K562 (cell line): Measurements from ENCODE around the gene BDH1. TPM values are rescaled to one million over a fixed set of nuclear protein-coding genes. Genes with fewer than 3 reads are reported as not detected.

Experiments used
- CBX8 ChIP-seq: fragments of 200-600 bp; sonication (generic); IDR thresholded peaks from 2 replicates; pipeline ENCODE4 v1.6.1; 2012; ENCODE audit warnings: borderline replicate concordance, mixed run types, low read depth, mild to moderate bottlenecking, moderate library complexity, mixed read lengths, low read length, control low read depth, inconsistent platforms; ENCODE audit not compliant: poor library complexity, severe bottlenecking; ENCODE audit errors: extremely low read depth
- MCM2 ChIP-seq: fragments of 450-650 bp; IDR thresholded peaks from 2 replicates; pipeline ENCODE4 v1.6.1; 2017; ENCODE audit warnings: low read depth, mild to moderate bottlenecking
- MCM7 ChIP-seq, 2 experiments: fragments of 450-650 bp; IDR thresholded peaks; 2 replicates each; pipeline ENCODE4 v1.6.1; 2016 to 2018
- NONO ChIP-seq, 2 experiments: fragments of 200-400 bp in 1 of 2; fragments of 450-650 bp in 1 of 2; formaldehyde crosslinking in 1 of 2; IDR thresholded peaks; 2 replicates each; pipeline ENCODE4 v1.6.1; 2017; ENCODE audit warnings: low read depth in 2 of 2, mild to moderate bottlenecking in 2 of 2, moderate library complexity in 2 of 2, low read length in 1 of 2
- POLR2H ChIP-seq: IDR thresholded peaks from 2 replicates; pipeline ENCODE4 v1.6.1; 2016; ENCODE audit warnings: missing genetic modification characterization, low read depth, mild to moderate bottlenecking, control low read depth, missing compliant biosample characterization, moderate library complexity
- RAD21 ChIP-seq, 2 experiments: fragments of 250-450 bp in 1 of 2; fragments of 450-650 bp in 1 of 2; sonication (Bioruptor Pico) in 1 of 2; formaldehyde crosslinking in 1 of 2; IDR thresholded peaks in 1 of 2; conservative IDR thresholded peaks in 1 of 2; 2 replicates each; pipeline versions ENCODE4 v1.4.0 to v1.8.0; 2020 to 2022; ENCODE audit warnings: mild to moderate bottlenecking in 2 of 2, moderate library complexity in 1 of 2
- SAFB ChIP-seq: fragments of 200-400 bp; formaldehyde crosslinking; IDR thresholded peaks from 2 replicates; pipeline ENCODE4 v1.6.1; 2017; ENCODE audit warnings: low read depth, low read length, borderline replicate concordance
- TCF7L2 ChIP-seq: fragments of 150-350 bp; IDR thresholded peaks from 2 replicates; pipeline ENCODE4 v1.6.1; 2016; ENCODE audit warnings: low read depth, mild to moderate bottlenecking, low read length, moderate library complexity
- polyA plus RNA-seq, 8 experiments: library from polyadenylated mRNA; depleted of rRNA in 4 of 8; stranded (reverse) in 5 of 8; unstranded in 3 of 8; fragments of >200 nt; fragmentation: Nextera tagmentation in 2 of 8; fragmentation: Illumina TruSeq in 1 of 8; extraction: Ambion mirVana in 2 of 8; extraction: Trizol in 1 of 8; gene quantifications; 2 replicates each; pipeline versions ENCODE4 v1.2.1 to v1.2.3, GENCODE V29; 2011 to 2014; ENCODE audit warnings: inconsistent platforms in 1 of 8, missing spikeins in 1 of 8
- total RNA-seq, 7 experiments: library from RNA; depleted of rRNA in 6 of 7; stranded (reverse); fragments of >200 nt in 6 of 7; fragmentation: Illumina TruSeq in 2 of 7; extraction: Trizol in 2 of 7; gene quantifications; 2 replicates each; pipeline versions ENCODE4 v1.2.1 to v1.2.3, GENCODE V29; 2011 to 2021; ENCODE audit warnings: low replicate concordance in 1 of 7
- TF ChIP-seq, protein P1 (sequence below): fragments of 250-450 bp; sonication (Bioruptor Pico); IDR thresholded peaks from 2 replicates; pipeline ENCODE4 v1.5.0; 2021; ENCODE audit warnings: mild to moderate bottlenecking, moderate library complexity

Gene BDH1
- total and polyA plus RNA-seq, 9 of the 15 experiments (the other 6 are each of a cell fraction or from before 2014, with no cell fraction given): 0.07 to 0.89 (median 0.12) TPM; not detected in 3

DNA sequence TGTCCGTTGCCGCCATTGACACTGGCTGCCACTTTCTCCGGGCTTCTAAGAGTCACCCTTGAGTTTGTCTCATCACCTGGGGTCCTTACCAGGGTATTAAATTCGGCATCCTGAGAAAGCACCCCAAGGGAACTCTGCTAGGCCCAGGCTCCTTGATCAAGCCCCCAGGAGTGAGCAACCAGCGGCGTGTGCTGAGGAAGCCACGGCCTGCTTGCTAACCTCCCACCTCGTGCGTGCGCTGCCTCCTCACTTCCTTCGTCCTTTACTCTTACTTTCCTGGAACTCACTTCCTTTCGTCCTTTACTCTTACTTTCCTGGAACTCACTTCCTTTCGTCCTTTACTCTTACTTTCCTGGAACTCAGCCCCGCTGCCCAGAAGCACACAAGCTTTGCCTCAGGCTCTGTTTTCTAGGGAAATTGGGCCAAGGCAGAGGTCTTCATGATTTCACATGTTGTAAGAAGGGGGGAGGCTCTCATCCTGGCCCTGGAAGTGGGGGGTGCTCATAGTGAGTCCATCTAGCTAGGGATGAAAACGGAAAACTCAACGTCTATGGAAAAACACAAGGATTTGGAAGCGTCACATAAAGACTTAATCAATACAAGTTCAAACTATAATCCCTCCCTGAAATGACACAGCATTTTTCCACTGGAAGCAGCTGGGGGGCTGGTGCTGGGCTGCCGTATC lies 36.7 kb upstream of the BDH1 start (continued):
- TF ChIP-seq, protein P1, sequence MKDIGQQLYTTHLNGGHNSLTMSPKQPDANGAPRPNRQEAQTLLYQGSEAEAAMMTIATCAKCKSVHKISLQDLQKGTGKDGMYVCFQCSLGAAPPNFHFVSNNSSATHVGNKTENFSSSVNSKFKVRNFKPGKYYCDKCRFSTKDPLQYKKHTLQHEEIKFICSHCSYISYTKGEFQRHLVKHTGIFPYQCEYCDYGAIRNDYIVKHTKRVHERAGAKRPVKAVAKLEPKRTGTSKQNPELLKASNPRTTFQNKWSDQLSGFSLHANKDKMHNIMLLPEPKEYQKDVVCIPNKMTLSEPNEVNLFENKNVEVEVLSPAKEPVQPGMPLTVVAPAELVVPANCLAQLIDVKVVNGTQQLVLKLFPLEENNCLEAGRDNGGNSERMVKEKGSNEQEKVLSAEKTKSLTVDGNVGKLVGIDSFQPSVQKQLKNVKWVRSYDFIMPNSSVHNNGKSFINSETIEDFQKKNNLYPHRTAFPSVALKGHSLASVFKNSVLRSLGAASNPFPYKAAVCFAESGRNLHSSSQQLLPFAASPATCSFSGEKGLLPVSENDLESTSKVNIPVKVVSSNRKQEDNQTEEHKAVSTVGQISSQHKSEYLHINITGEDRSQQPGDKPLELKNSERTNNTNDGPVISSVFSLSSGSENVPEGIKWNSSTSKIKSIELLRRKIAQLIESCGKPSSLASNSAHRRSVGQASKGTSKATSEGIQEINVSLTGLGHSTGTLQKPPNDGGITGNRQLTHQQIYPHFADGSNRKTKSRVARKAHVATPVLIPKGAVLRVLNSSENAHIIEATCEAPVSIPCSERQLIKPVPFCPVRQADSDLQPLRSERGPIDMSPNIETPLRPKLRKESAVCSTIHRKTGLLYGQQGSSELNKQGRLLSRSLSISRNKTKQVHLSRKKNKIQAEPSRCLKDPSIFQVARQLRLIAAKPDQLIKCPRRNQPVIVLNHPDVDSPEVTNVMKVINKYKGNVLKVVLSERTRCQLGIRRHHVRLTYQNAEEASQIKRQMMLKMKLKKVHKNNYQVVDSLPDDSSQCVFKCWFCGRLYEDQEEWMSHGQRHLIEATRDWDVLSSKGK (CRISPR knock-in tag): no peak
- TF ChIP-seq NONO (IDR thresholded peaks at IDR 0.05; ENCODE audit: low read depth in 2 of 2, low read length in 1 of 2) (0 out of 4 replicates have a peak, but pooled peaks of 1 of the 2 experiments have one; percentile 13), SAFB (no peak), MCM7 (IDR thresholded peaks at IDR 0.05) (no peak), TCF7L2 (no peak), RAD21 (CRISPR knock-in tag; conservative IDR thresholded peaks at IDR 0.05 in 1 of 2, IDR thresholded peaks at IDR 0.05 in 1 of 2) (no peak), POLR2H (tag) (peak; percentile 58; the same call in 1 of the 2 replicates), CBX8 (no peak), MCM2 (no peak)
